ENCODE results near the gene EVI2B. TPM values are rescaled to one million over a fixed set of nuclear protein-coding genes. Genes with fewer than 3 reads are reported as not detected.
"Not testable (repeated sequence)": the region's sequence is repeated elsewhere in the genome, so short reads cannot be mapped to it uniquely, and the experiment has no call there.

EVI2B gene
- total RNA-seq, 1 donor: 20.7 TPM

GRCh38 chr17:31273516-31273915, 40.3 kb downstream of the EVI2B start:
- DNase-seq (ENCODE audit: low read depth in 2 of 3, low spot score in 2 of 3): no peak

- no peak for DNase-seq (ENCODE audit: low read depth in 2 of 3, low spot score in 2 of 3)
These were observed 41.1 kb downstream of the EVI2B start for GRCh38 chr17:31272803-31273202.

- DNase-seq (ENCODE audit: low read depth in 2 of 3, low spot score in 2 of 3): no peak
These were observed 41.6 kb downstream of the EVI2B start for GRCh38 chr17:31272236-31272635.

GRCh38 chr17:31269578-31269983, 44.3 kb downstream of the EVI2B start:
- DNase-seq (ENCODE audit: low read depth in 2 of 3, low spot score in 2 of 3): no peak

- DNase-seq (ENCODE audit: low read depth in 2 of 3, low spot score in 2 of 3): no peak
These were observed 44.7 kb downstream of the EVI2B start for GRCh38 chr17:31269036-31269577.

GRCh38 chr17:31266042-31266441, 47.8 kb downstream of the EVI2B start:
- DNase-seq (ENCODE audit: low read depth in 2 of 3, low spot score in 2 of 3): peak in 2 of 3 donors; percentile 7 to 32

GRCh38 chr17:31262923-31263322, 50.9 kb downstream of the EVI2B start:
- DNase-seq (ENCODE audit: low read depth in 2 of 3, low spot score in 2 of 3): not testable (repeated sequence)

- no peak for DNase-seq (ENCODE audit: low read depth in 2 of 3, low spot score in 2 of 3)
These were observed 52.3 kb downstream of the EVI2B start for GRCh38 chr17:31261601-31262000.

- no peak for DNase-seq (ENCODE audit: low read depth in 2 of 3, low spot score in 2 of 3)
These were observed 53.7 kb downstream of the EVI2B start for GRCh38 chr17:31260151-31260550.

- DNase-seq (ENCODE audit: low read depth in 2 of 3, low spot score in 2 of 3): no peak
These were observed 56.9 kb downstream of the EVI2B start for GRCh38 chr17:31256936-31257335.

GRCh38 chr17:31254654-31255053, 59.2 kb downstream of the EVI2B start:
- DNase-seq (ENCODE audit: low read depth in 2 of 3, low spot score in 2 of 3): no peak

Other genes starting within 250 kb of the EVI2B start
- 28.5 TPM for gene NF1, start 219.1 kb downstream of the EVI2B start, total RNA-seq
- under 0.01 TPM for gene OMG, start 16.8 kb downstream of the EVI2B start, total RNA-seq
- 13.7 TPM for gene EVI2A, start 7.6 kb upstream of the EVI2B start, total RNA-seq
- 15.1 TPM for gene RAB11FIP4, start 77.6 kb upstream of the EVI2B start, total RNA-seq

Measured in hematopoietic multipotent progenitor cell (in vitro differentiated cells).